Ishikawa (cell line): ENCODE measurements around the gene PSMA2.

ENCODE experiments used
- CEBPB ChIP-seq: IDR thresholded peaks from 2 replicates; pipeline ENCODE4 v1.6.1; 2012
- CREB1 ChIP-seq: IDR thresholded peaks from 2 replicates; pipeline ENCODE4 v1.6.1; 2012; ENCODE audit warnings: low read depth
- EGR1 ChIP-seq: IDR thresholded peaks from 2 replicates; pipeline ENCODE4 v1.6.1; 2012
- EP300 ChIP-seq: IDR thresholded peaks from 2 replicates; pipeline ENCODE4 v1.6.1; 2012; ENCODE audit warnings: borderline replicate concordance
- FOXM1 ChIP-seq: IDR thresholded peaks from 2 replicates; pipeline ENCODE4 v1.6.1; 2012; ENCODE audit warnings: low read depth, borderline replicate concordance
- NFIC ChIP-seq: IDR thresholded peaks from 2 replicates; pipeline ENCODE4 v1.6.1; 2012
- RAD21 ChIP-seq: IDR thresholded peaks from 2 replicates; pipeline ENCODE4 v1.6.1; 2012; ENCODE audit warnings: low read depth
- REST ChIP-seq: IDR thresholded peaks from 2 replicates; pipeline ENCODE4 v1.6.1; 2012; ENCODE audit warnings: low read depth, mild to moderate bottlenecking
- TAF1 ChIP-seq: IDR thresholded peaks from 2 replicates; pipeline ENCODE4 v1.6.1; 2012; ENCODE audit warnings: low read depth, mild to moderate bottlenecking
- TCF12 ChIP-seq: IDR thresholded peaks from 2 replicates; pipeline ENCODE4 v1.6.1; 2012; ENCODE audit warnings: low read depth
- TEAD4 ChIP-seq: IDR thresholded peaks from 2 replicates; pipeline ENCODE4 v1.6.1; 2012
- YY1 ChIP-seq: IDR thresholded peaks from 2 replicates; pipeline ENCODE4 v1.6.1; 2012; ENCODE audit warnings: low read depth
- ZBTB7A ChIP-seq: IDR thresholded peaks from 2 replicates; pipeline ENCODE4 v1.6.1; 2012; ENCODE audit warnings: low read depth
- TF ChIP-seq, protein P1 (sequence below): IDR thresholded peaks from 2 replicates; pipeline ENCODE4 v1.6.1; 2012
- TF ChIP-seq, protein P2 (sequence below): IDR thresholded peaks from 2 replicates; pipeline ENCODE4 v1.6.1; 2012

The PSMA2 gene

DNA sequence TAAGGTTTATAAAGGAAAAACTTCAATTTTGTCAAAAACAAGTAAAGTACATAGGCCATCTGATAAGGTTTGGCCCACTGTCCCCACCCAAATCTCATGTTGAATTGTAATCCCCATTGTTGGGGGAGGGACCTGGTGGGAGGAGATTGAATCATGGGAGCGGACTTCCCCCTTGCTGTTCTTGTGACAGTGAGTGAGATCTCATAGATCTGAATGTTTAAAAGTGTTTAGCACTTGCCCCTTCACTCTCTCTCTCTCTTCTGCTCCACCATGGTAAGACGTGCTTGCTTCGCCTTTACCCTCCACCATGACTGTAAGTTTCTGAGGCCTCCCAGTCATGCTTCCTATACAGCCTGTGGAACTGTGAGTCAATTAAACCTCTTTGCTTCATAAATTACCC is 18.4 kb upstream of the PSMA2 start:
- TF ChIP-seq TCF12 (no peak), REST (no peak), RAD21 (no peak), EP300 (no peak), TAF1 (no peak), YY1 (no peak), TEAD4 (no peak), CREB1 (no peak), EGR1 (no peak), ZBTB7A (no peak), FOXM1 (no peak), CEBPB (no peak), NFIC (no peak)
- TF ChIP-seq, protein P1, sequence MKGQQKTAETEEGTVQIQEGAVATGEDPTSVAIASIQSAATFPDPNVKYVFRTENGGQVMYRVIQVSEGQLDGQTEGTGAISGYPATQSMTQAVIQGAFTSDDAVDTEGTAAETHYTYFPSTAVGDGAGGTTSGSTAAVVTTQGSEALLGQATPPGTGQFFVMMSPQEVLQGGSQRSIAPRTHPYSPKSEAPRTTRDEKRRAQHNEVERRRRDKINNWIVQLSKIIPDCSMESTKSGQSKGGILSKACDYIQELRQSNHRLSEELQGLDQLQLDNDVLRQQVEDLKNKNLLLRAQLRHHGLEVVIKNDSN: no peak
- TF ChIP-seq, protein P2, sequence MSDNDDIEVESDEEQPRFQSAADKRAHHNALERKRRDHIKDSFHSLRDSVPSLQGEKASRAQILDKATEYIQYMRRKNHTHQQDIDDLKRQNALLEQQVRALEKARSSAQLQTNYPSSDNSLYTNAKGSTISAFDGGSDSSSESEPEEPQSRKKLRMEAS: no peak

GRCh38 chr7:42947521-42947920 is 15.5 kb upstream of the PSMA2 start:
- TF ChIP-seq, protein P1: no peak
- TF ChIP-seq REST: no peak
- no peak for TF ChIP-seq TEAD4
- TF ChIP-seq YY1: no peak
- TF ChIP-seq EGR1: no peak
- TF ChIP-seq RAD21: no peak
- TF ChIP-seq ZBTB7A: no peak
- TF ChIP-seq TAF1: no peak
- TF ChIP-seq CEBPB: no peak
- TF ChIP-seq CREB1: no peak
- TF ChIP-seq EP300: no peak
- TF ChIP-seq FOXM1: no peak
- TF ChIP-seq TCF12: no peak
- TF ChIP-seq, protein P2: no peak
- no peak for TF ChIP-seq NFIC

DNA sequence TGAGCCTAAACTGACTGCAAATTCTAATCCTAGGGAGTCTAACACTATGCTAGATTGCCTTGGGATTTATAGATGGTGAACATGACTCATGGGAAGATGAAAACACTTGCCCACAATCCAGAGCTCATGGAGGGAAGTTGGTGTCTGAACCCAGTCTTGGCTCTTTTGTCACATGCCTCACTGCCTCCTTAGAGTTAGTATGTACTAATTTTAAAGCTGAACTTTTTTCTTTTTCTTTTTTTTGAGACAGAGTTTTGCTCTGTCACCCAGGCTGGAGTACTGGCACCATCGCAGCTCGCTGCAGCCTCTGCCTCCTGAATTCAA is 14.6 kb upstream of the PSMA2 start:
- TF ChIP-seq EGR1 (no peak), YY1 (no peak), TEAD4 (no peak), CEBPB (no peak), EP300 (no peak), NFIC (no peak), REST (no peak), RAD21 (no peak)
- TF ChIP-seq, protein P1: no peak
- TF ChIP-seq, protein P2: no peak

DNA sequence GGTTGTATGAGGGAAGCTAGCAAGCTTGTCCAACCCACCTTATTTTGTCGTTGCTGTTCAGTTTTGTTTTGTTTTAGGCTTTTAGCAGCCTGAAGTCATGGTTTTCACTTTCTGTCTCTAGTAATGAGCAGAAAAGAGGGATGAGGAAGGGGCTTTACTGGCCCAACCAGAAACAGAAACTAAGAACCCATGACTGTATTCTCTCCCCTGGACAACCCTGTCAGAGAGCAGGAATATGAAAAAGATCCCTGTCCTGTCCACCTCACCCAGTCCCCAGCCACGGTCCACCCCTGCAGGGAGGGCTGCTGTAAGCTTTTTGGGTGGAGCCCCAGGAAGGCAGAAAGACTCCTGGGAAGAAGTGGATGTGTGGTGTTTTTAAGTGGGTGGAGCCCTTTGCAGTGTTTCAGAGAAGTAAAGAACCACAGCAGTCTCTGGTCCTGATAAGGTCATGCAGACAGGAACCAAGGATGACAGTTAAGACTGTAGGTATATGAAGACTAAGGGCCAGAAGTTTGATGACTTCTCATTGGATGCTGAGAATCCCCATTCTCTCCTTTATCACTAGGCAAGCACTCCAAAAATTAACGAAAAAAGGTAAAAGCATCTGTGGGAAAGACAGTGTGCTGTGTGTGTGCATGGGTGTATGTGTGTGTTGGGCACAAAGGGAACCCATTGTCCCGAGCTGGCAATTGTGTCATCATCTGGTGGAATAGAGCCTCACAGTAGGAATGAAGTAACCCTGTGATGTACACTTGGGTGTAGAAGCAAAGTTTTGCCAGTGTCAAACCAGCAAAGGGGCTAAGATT is 14.1 kb upstream of the PSMA2 start:
- TF ChIP-seq, protein P2: no peak
- TF ChIP-seq TEAD4: no peak
- no peak for TF ChIP-seq EP300
- no peak for TF ChIP-seq YY1
- TF ChIP-seq ZBTB7A: no peak
- no peak for TF ChIP-seq NFIC
- TF ChIP-seq CREB1: no peak
- TF ChIP-seq CEBPB: no peak
- no peak for TF ChIP-seq REST
- no peak for TF ChIP-seq EGR1
- TF ChIP-seq, protein P1: no peak
- no peak for TF ChIP-seq TAF1
